Hindlimb muscle (tissue), 1 donor: ENCODE results near the gene KIAA2012. TPM values are rescaled to one million over a fixed set of nuclear protein-coding genes. Genes with fewer than 3 reads are reported as not detected.

Experiments used
- DNase-seq: peaks from one replicate; pipeline ENCODE4 v3.0.0-alpha.2; 2013
- polyA plus RNA-seq: library from polyadenylated mRNA; unstranded; fragments of 120-200 nt; gene quantifications from one replicate; pipeline ENCODE4 v1.2.1, GENCODE V29; 2013; ENCODE audit not compliant: insufficient read length

The KIAA2012 gene
- polyA plus RNA-seq = 0.19 TPM

DNA sequence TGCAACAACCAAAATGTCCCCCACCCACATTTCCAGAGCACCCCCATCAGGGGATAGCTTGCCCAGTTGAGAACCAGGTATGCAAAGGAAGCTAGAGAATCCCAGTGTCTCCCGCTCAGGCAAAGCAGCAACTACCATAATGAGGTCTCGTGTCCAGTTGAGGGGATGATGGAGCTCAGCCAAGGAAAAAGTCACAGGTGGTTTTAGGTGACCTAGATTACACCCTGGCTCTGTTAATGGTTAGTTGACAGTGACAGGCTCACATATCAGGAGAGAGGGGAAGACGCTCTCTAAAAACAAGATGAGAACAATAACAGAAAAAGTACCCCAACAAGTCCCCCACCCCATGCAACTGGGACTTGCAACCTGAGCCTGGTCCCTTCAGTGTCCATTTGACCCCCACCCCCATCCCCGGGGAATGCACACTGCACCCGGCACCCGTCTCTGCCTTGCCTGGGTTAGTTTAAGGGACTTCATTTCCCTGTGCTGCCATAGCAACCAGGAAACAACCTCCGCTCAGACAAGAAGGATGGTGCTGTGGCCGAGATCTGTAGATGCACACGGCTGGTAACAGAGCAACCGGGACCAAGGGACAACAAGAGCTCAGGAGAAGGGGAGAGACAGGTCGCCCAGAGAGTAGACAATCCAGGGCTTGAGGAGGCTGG is at the start of gene KIAA2012:
Gene KIAA2012 (plus strand): TSS at position 519 of the 665 bp plus-strand sequence. CDS start 373 bp downstream, outside the sequence.
- DNase-seq = no peak

DNA sequence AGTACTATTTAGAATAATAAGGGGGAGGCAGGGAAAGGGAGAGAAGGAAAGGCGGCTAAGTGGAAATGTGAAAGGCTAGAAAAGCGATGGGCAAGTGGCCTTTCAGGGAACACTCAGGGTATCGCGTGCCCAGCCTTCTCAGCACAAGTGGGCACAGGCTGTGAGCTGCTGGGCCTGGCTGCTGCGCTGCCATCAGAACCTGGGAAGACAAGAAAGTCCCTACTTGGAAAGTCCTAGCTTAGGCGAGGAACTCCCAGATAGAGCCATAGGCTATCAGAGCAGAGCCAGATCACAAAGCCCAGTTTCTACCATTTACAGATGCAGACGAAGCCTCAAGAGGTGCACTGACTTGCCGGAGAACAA is 49.2 kb upstream of the KIAA2012 start:
- no peak for DNase-seq

DNA sequence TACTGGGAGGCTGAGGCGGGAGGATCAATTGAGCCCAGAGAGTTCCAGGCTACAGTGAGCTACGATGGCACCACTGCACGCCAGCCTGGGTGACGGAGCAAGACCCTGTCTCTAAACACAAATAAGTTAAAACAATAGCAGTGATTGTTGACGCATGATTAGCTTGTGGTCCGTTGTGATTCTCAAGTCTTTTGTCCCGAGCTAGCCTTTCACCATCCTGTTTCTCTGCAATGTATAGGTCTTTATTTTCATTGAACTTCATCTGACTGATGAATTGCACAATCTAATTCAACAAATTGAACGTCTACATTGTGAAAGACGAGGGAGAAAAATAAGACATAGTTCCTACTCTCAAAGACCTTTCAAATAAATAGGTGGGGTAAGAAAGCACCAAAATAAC is 48.2 kb upstream of the KIAA2012 start:
- DNase-seq = no peak

DNA sequence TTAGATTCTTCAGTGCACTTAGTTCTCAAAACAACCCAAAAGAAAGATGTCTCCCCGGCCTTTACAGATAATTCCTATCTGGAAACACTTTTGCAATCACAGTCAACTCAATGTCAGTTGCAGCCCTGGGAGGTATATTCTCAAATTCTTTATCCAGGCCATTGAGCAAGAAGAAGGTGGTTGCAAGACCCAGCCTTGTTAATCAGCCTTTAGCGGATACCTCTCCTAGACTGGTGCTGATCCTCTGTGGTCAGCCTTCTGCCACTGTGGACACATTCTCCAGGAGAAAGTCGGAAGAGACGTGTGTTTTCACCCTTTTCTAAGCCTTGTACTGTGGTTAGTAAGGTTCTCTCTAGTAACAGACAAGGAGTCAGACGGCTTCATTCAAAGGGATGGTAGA is 47.2 kb upstream of the KIAA2012 start:
- no peak for DNase-seq

DNA sequence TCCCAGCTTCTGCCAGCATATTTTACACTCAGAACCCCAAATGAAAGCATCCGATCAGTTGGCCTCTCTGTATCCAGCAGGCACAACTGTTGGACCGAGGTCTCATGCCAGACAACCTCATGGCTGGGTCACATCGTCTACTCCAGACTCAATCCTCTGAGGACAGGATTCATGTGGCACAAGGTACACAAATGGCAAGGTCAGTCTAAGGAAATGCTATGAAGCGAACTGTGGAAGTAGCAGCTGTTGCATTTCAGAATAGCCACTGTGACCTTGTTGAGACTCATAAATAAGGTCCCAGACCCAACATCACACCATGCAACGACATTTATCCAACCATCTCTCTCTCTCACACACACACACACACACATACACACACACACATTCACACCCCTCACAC is 46.5 kb upstream of the KIAA2012 start:
- DNase-seq = no peak

DNA sequence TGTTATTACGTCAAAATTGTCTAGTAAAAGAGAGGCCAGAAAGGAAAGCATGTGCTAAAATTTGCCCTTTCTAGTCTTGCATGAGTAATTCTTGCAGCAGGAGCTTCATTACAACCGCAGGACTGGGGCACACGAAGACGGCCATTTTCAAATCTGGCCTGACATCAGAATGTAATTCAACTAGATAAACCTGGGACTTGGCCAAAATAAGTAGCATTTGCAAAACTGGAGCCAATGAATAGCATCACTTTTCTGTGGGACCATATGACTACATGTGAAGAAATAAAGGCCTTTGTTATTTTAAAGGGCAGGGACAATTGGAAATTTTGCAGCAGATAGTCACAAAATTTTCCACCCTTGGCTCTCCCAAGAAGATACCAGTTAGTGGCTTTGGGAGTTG is 42.4 kb upstream of the KIAA2012 start:
- no peak for DNase-seq

DNA sequence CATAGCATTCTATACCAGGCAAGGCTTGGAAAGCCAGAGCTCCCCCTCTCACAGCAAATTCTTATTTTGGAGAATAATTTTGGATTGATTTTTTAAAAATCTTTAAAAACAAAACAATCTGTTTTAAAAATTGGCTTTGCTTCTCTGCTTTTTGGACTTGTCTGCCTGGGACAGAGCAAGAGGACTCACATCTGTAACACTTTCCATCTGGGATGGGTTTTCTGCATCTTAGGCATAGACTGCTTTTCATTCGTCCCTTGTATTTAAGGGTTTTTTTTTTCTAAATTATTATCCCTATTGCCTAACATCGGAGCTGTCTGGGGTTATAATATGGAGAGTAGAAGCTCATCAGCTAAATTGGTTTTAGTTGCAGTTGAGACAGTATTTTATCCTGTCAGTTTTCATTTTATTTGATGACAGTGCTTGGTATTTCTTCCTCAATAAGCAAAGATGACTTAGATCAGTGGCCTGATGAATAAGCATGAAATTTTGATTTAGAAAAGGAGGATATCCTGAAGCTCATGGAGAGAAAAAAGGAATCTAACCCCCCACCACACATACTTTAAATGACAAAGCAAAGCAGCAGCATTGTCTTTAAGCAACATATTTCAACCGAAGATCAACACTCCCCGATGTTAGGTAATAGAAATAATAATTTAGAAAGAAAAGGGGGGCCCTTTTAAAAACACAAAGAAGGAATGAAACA is 41.7 kb upstream of the KIAA2012 start:
- DNase-seq = no peak

DNA sequence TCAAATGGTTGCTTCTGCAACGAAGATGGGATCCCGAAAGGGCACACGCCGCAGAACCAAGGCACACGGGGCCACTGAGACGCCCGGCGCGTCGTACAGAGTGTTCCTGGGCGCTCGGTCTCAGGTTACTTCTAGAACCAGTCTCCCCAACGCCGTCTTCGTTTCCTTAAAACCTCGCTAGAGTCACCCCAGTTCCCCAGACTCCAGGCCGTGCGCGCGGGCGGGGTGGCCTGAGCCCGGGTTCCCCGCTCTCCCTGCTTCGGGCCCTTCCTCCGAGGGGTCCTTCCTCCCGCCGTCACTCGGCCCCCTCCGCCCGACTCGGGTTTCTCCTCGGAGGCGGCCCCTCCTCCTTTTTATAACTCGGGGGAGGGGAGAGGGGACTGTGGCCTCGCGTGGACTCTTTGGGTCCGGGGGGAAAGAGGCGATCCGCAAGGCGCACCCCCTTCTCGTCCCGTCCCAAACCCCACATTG is 40.2 kb upstream of the KIAA2012 start:
- peak; percentile 80 for DNase-seq

DNA sequence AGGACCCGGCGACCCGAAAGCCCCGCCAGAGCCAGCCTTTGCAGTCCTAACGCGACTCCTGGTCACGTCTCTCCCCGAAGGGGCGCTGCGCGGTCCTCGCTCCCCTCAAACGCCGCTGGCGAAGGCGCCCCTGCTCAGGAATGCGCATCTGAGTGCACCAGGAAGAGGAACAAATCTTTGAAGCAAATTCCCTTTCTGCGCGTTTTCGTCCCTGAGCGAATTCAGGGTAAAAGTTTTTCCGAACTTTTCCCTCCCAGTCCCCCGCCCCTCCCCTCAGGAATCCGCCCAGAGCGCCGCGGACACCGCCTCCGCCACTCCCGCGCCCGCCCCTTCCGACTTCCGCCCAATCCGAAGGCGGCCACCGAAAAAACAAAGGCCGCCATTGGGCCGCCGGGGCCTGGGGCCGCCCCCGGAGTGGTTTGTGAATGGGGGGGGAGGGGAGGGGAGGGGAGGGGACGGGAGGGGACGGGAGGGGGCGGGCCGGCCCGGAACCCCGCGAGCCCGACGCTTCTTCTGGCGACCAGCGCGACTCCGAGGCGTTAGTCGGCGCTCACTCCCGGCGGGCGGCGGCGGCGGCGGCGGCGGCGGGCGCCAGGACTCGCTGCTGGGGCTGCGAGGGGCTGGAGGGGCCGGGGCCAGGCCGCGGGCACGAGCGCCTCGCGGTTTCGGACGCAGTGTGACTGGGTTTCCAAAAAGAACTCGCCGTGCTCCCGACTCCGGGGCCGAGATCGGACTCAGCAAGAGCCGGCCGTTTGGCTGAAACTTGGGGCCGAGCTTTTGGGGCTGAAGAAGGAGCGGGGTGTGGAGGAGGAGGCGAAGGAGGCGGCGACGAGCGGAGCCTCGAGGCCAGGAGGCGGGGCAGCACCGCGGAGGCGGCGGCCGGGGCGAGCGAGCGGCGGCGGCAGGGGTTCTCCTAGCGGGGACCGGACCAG is 39.5 kb upstream of the KIAA2012 start, which contains the start of gene FZD7:
Gene FZD7 (plus strand): TSS at position 539 of the 932 bp plus-strand sequence. CDS start 793 bp downstream, outside the sequence.
- peak; percentile 97 for DNase-seq

DNA sequence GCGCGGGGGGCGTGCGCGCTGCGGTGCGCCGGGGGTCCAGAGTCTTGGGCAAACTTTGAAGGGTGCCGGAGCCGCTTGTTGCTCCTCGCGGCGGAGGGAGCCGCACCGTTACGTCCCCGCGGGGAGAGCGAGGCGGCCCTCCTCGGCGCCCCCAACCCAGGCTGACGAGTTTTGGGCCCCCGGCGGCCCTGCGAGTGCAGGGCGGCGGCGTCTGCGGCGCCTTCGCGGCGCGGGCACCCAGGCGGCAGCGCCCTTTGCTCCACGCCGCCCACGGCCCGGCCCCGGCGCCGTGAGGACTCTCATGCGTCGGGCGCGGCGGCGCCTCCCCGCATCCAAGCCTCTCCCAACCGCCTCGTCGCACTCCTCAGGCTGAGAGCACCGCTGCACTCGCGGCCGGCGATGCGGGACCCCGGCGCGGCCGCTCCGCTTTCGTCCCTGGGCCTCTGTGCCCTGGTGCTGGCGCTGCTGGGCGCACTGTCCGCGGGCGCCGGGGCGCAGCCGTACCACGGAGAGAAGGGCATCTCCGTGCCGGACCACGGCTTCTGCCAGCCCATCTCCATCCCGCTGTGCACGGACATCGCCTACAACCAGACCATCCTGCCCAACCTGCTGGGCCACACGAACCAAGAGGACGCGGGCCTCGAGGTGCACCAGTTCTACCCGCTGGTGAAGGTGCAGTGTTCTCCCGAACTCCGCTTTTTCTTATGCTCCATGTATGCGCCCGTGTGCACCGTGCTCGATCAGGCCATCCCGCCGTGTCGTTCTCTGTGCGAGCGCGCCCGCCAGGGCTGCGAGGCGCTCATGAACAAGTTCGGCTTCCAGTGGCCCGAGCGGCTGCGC is 38.6 kb upstream of the KIAA2012 start:
- no peak for DNase-seq

DNA sequence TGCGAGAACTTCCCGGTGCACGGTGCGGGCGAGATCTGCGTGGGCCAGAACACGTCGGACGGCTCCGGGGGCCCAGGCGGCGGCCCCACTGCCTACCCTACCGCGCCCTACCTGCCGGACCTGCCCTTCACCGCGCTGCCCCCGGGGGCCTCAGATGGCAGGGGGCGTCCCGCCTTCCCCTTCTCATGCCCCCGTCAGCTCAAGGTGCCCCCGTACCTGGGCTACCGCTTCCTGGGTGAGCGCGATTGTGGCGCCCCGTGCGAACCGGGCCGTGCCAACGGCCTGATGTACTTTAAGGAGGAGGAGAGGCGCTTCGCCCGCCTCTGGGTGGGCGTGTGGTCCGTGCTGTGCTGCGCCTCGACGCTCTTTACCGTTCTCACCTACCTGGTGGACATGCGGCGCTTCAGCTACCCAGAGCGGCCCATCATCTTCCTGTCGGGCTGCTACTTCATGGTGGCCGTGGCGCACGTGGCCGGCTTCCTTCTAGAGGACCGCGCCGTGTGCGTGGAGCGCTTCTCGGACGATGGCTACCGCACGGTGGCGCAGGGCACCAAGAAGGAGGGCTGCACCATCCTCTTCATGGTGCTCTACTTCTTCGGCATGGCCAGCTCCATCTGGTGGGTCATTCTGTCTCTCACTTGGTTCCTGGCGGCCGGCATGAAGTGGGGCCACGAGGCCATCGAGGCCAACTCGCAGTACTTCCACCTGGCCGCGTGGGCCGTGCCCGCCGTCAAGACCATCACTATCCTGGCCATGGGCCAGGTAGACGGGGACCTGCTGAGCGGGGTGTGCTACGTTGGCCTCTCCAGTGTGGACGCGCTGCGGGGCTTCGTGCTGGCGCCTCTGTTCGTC is 37.7 kb upstream of the KIAA2012 start:
- peak; percentile 68 for DNase-seq

DNA sequence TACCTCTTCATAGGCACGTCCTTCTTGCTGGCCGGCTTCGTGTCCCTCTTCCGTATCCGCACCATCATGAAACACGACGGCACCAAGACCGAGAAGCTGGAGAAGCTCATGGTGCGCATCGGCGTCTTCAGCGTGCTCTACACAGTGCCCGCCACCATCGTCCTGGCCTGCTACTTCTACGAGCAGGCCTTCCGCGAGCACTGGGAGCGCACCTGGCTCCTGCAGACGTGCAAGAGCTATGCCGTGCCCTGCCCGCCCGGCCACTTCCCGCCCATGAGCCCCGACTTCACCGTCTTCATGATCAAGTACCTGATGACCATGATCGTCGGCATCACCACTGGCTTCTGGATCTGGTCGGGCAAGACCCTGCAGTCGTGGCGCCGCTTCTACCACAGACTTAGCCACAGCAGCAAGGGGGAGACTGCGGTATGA is 37.1 kb upstream of the KIAA2012 start:
- DNase-seq = no peak

DNA sequence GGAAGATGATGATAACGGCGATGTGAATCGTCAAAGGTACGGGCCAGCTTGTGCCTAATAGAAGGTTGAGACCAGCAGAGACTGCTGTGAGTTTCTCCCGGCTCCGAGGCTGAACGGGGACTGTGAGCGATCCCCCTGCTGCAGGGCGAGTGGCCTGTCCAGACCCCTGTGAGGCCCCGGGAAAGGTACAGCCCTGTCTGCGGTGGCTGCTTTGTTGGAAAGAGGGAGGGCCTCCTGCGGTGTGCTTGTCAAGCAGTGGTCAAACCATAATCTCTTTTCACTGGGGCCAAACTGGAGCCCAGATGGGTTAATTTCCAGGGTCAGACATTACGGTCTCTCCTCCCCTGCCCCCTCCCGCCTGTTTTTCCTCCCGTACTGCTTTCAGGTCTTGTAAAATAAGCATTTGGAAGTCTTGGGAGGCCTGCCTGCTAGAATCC is 36.4 kb upstream of the KIAA2012 start:
- DNase-seq = no peak

DNA sequence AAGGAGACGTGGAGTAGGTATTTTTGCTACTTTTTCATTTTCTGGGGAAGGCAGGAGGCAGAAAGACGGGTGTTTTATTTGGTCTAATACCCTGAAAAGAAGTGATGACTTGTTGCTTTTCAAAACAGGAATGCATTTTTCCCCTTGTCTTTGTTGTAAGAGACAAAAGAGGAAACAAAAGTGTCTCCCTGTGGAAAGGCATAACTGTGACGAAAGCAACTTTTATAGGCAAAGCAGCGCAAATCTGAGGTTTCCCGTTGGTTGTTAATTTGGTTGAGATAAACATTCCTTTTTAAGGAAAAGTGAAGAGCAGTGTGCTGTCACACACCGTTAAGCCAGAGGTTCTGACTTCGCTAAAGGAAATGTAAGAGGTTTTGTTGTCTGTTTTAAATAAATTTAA is 36.0 kb upstream of the KIAA2012 start:
- DNase-seq = no peak

DNA sequence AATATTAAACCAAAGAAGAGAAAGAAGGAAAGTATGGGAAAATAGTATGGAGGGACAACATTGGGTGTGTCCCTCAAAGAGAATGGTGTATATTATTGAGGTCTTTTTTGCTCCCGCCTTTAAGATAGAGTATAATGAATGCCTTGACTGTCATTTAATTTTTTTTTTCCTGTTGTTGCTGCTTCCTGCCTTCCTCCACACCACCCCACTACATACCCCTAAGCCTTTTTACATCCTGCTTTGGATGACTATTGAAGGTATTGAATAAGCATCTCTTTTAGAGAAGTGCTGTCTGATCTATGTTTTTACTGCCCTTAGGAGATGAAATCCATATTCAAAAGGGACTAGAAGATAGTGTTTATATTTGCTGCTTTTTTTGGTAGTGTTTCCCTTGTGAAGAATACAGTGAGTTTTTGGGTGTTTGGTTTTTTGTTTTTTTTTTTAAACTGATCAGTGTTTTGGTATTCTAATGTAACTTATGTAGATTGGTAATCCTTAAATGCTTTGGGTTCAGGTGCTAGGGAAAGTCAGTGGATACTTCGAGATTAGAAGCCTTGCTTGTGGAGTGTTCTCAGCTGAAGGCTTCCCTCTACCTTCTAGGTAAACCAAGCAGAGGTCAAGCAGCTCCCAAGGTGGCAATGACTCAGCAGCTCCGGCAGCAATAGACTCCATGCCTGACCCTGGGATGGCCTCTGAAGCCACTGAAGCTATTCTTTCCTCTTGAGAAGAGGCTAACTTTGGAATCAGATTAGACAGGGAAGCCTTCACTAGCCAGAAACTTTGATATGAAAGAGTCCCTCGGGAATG is 34.4 kb upstream of the KIAA2012 start:
- DNase-seq = no peak

DNA sequence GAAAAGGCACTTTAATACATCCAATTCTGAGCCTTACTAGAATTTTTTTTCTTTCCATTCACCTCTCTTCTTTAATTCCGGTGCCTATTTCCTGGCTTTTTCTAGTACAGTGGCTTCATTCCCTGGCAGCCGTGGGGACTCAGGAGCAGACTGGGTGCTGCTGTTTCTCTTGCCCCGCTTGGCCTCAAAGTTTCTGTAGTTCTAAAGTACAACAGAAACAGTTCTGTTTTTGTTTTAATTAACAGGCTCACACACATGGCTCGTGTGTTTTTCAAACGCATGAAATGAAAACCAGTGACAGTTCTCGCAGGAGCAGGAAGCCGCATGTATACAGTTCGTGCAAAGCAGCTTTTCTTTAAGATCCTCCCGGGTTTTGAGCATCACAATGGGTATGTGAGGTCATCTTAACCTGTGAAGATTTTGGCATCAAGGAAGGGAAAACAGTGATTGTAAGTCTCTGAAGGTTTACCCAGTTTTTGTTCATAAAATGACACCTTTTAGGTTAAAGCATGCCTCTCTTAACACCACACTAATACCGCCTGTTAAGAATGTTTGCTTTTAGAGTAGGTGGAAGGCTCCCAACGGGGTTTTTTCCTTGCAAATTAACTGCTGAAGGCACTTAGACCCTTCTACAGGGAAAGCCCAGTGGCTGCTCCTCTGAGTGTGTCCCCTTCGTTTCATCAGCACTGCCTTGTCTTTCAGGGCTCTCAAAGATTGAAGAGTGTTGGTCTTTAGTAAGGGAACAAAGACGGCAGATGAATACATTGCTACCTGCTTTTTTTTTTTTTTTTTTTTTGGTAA is 33.6 kb upstream of the KIAA2012 start:
- DNase-seq = no peak

DNA sequence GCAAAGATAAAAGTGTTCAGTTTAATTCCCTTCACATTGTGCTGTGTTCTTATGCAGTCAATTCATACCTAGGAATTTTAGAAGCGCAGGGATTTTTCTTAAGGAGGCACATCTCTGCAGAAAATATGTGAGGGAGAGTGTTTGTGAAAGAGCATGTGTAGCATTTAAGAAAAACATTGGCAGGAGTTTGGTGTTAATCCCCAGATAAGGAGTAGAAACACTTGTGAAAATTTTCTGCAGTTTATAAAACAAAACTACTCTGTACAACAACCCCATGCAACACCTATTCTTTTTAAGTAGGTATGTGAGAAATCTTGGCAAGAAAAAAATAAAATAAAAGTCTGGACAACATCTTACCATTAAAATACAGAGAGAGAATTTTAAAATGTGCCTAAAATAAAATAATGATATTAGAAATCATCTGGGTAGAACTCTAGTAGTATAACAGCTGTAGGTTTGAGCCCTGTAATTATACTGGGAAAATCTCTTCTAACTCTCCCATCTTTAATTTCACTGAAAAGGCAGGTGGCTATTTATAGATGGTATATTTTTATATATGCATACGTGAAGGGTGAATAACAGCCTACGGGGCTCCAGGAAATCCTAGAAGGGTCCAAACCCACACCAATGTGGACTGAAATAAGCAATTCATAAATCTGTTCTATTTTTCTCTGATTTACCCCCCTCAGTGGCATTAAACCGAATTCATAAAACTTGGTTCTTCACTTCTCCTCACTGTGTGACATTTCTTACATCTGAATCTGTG is 32.8 kb upstream of the KIAA2012 start:
- DNase-seq = no peak

DNA sequence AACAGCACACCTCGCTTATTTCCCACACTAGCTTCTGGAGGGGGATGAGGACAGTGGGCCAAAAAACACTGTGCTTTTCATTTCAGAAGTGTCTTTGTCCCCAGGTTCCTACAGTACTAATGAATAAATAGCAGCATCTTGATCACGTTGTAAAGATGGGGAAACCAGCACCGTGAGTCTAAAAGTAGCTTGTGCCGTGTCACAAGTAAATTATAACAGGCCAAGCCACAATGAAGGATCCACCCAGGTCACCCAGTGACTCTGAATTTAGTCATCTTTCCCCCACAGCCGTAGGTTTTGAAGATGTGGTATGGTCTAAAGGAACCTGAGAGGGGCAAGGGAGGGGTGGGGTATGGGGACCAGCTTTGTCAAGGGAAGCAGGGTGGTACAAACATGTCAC is 30.6 kb upstream of the KIAA2012 start:
- DNase-seq = no peak
